ENCODE measurements around the gene GABRR3.

The GABRR3 gene

DNA sequence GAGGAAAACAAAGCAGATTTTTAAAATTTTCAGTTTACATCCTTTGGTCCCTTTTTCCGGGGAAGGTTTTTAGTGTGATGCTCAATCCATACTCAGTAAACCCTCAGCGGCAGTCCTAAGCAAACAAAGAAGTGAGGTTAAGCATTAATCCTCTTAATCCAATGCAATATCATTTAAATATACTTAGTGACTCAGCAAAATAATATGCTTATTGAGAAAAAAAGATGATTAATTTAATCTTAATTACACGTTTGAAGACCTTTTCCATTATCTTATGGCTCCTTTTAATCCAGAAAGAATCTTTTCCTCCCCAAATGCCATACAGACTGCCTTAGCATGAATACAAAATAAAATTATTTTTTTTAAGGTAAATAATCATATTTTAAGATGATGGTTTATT is at the start of gene GABRR3:
GABRR3 (minus strand) TSS at position 108 of the 400 bp plus-strand sequence. CDS start 328 bp downstream, outside the sequence.
- no peak within 1 kb of the TSS for H3K4me3 ChIP-seq (ENCODE audit: low read depth, low read length)
- TF ChIP-seq, protein P1, sequence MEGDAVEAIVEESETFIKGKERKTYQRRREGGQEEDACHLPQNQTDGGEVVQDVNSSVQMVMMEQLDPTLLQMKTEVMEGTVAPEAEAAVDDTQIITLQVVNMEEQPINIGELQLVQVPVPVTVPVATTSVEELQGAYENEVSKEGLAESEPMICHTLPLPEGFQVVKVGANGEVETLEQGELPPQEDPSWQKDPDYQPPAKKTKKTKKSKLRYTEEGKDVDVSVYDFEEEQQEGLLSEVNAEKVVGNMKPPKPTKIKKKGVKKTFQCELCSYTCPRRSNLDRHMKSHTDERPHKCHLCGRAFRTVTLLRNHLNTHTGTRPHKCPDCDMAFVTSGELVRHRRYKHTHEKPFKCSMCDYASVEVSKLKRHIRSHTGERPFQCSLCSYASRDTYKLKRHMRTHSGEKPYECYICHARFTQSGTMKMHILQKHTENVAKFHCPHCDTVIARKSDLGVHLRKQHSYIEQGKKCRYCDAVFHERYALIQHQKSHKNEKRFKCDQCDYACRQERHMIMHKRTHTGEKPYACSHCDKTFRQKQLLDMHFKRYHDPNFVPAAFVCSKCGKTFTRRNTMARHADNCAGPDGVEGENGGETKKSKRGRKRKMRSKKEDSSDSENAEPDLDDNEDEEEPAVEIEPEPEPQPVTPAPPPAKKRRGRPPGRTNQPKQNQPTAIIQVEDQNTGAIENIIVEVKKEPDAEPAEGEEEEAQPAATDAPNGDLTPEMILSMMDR (IDR thresholded peaks at IDR 0.05; ENCODE audit: low read depth, low read length) = no peak

GRCh38 chr3:98073486-98073885 is 38.4 kb upstream of the GABRR3 start:
- TF ChIP-seq, protein P1 (IDR thresholded peaks at IDR 0.05; ENCODE audit: low read depth, low read length) = no peak
- H3K4me3 ChIP-seq (ENCODE audit: low read depth, low read length) = no peak overlapping the region

DNA sequence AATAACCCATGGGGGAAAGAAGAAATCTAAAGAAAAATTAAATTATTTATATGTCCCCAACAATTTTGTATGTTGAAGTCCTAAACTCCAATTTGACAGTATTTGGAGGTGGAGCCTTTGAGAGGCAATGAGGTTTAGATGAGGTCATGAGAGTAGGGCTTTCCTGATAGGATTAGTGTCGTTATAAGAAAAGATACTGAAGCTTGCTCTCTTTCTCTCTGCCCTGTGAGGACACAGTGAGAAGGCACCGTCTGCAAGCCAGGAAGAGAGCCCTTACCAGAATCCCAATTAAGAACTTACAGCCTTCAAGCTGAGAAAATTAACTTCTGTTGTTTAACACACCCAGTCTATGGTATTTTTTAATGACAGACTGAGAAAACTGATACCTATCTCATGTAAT is 35.7 kb upstream of the GABRR3 start:
- TF ChIP-seq, protein P1 (IDR thresholded peaks at IDR 0.05; ENCODE audit: low read depth, low read length) = no peak
- H3K4me3 ChIP-seq (ENCODE audit: low read depth, low read length) = no peak overlapping the region

GRCh38 chr3:98068824-98069223 is 33.7 kb upstream of the GABRR3 start:
- TF ChIP-seq, protein P1 (IDR thresholded peaks at IDR 0.05; ENCODE audit: low read depth, low read length) = no peak

GRCh38 chr3:98058244-98058960 is 23.3 kb upstream of the GABRR3 start:
- TF ChIP-seq, protein P1 (IDR thresholded peaks at IDR 0.05; ENCODE audit: low read depth, low read length) = no peak
- no peak overlapping the region for H3K4me3 ChIP-seq (ENCODE audit: low read depth, low read length)

More at GRCh38 chr3:98068824-98069223, 33.7 kb upstream of the GABRR3 start:
- no peak overlapping the region for H3K4me3 ChIP-seq (ENCODE audit: low read depth, low read length)

- TF ChIP-seq, protein P1 (IDR thresholded peaks at IDR 0.05; ENCODE audit: low read depth, low read length) = no peak
- H3K4me3 ChIP-seq (ENCODE audit: low read depth, low read length) = no peak overlapping the region
These were observed 22.5 kb upstream of the GABRR3 start for GRCh38 chr3:98057631-98058030.

DNA sequence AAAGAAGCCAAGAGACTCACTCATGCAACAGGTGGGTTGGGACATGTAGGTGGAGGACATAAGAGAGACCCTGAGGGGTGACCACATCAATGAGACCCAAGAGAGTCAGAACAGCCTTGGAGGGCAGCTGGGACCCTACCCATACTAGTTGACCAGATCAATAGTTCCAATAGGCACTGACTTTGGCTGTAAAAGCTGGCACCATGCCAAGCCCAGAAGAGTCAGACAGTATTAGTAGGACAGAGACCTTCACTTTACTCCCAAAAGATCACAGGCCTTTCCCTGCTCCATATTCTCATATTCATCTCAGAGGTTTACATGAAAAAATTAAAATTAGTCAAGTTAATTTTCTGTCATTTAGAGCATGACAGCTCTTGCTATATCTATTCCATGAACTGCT is 20.9 kb upstream of the GABRR3 start:
- TF ChIP-seq, protein P1 (IDR thresholded peaks at IDR 0.05; ENCODE audit: low read depth, low read length) = no peak
- H3K4me3 ChIP-seq (ENCODE audit: low read depth, low read length) = no peak overlapping the region
